Tibial nerve (tissue), 4 donors: ENCODE results near the gene LTF. TPM values are rescaled to one million over a fixed set of nuclear protein-coding genes. Genes with fewer than 3 reads are reported as not detected.

Experiments
- DNase-seq, 2 donors: peaks; one replicate each; pipeline ENCODE4 v3.0.0-alpha.2; 2019; ENCODE audit warnings: low spot score in 2 of 2
- H3K27ac ChIP-seq, 4 donors: fragments of 200-600 bp; sonication (generic) in 3 of 4; one replicate each; pipeline ENCODE4 v1.5.1; 2017 to 2019; ENCODE audit warnings: mild to moderate bottlenecking in 1 of 4
- H3K27me3 ChIP-seq, 2 donors: fragments of 200-600 bp; sonication (generic) in 1 of 2; one replicate each; pipeline versions ENCODE4 v1.5.1 to v1.6.0; 2017 to 2019
- H3K36me3 ChIP-seq, 3 donors: fragments of 200-600 bp; sonication (generic); one replicate each; pipeline ENCODE4 v1.5.1; 2018 to 2019
- H3K4me1 ChIP-seq, 4 donors: fragments of 200-600 bp; sonication (generic) in 3 of 4; one replicate each; pipeline ENCODE4 v1.5.1; 2017 to 2019
- H3K4me3 ChIP-seq, 4 donors: fragments of 200-600 bp; sonication (generic) in 3 of 4; one replicate each; pipeline ENCODE4 v1.5.1; 2017 to 2019; ENCODE audit warnings: mild to moderate bottlenecking in 1 of 4, moderate library complexity in 1 of 4
- H3K9me3 ChIP-seq, 4 donors: fragments of 200-600 bp; sonication (generic) in 3 of 4; one replicate each; pipeline ENCODE4 v1.5.1; 2017 to 2019
- CTCF ChIP-seq, 5 experiments: fragments of 200-600 bp in 3 of 5; fragments of 450-650 bp in 2 of 5; sonication (generic) in 3 of 5; IDR thresholded peaks; one replicate each; pipeline ENCODE4 v1.5.1; 2016 to 2019; ENCODE audit warnings: antibody characterized with exemption in 5 of 5, mild to moderate bottlenecking in 3 of 5, moderate library complexity in 2 of 5
- EP300 ChIP-seq, 2 donors: sonication (generic); formaldehyde crosslinking; IDR thresholded peaks; one replicate each; pipeline ENCODE4 v1.6.1; 2017; ENCODE audit warnings: antibody characterized with exemption in 2 of 2, mild to moderate bottlenecking in 1 of 2
- POLR2A ChIP-seq, 2 donors: fragments of 450-650 bp; IDR thresholded peaks; one replicate each; pipeline ENCODE4 v1.6.1; 2017; ENCODE audit warnings: antibody characterized with exemption in 2 of 2, mild to moderate bottlenecking in 2 of 2, moderate library complexity in 2 of 2
- WGBS, 2 donors: methylation state at CpG; one replicate each; pipeline ENCODE4 v1.1.5; 2018; 5-methylcytosine and 5-hydroxymethylcytosine counted together
- total RNA-seq, 4 donors: library from RNA; depleted of rRNA; stranded (reverse); fragments of >200 nt; gene quantifications; one replicate each; pipeline ENCODE4 v1.1.0, GENCODE V29; 2016

Gene LTF
- total RNA-seq, 4 donors from 2014 or later, result 0.30 to 1.2 (median 0.42) TPM; not detected in 1

DNA sequence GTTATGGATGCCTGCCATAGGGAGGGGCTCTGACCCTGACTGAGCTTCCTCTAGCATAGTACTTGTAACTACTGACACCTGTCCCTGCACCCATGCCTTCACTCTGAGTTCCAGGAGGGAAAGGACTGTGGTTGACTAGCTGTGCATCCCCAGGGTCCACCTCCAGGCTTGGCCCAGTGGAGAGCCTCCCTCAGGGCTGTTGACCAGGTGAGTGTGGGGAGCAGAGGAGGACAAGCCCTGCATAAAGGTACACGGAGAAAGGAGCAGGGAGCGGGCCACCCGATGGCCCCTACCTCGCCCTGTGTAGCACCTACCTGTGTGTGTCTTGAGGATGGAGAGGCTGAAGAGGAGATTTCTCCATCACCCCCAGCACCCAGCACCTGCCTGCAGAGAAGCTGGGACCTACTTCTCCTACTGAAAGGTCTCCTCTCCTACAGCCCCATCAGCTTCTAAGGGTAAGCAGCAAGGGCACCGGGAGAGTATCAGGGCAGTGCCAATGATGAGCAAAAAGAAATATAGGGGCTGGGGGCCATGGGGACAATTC, 6.7 kb upstream of the LTF start:
- Histone ChIP-seq H3K9me3 (peaks cover 0 to 11% (median 2%) of the 10 kb centered on the region in 4 donors), H3K27me3 (no peaks in the 10 kb centered on the region), H3K27ac (no peak overlapping the region), H3K36me3 (no peaks in the 10 kb centered on the region), H3K4me1 (peaks cover 0 to under 1% (median 0%) of the 10 kb centered on the region in 4 donors), H3K4me3 (no peak overlapping the region)
- WGBS, 2 donors, result 87 to 90% methylated on average over 5 of the region's 5 CpGs
- TF ChIP-seq CTCF (IDR thresholded peaks at IDR 0.05) (no peak), EP300 (IDR thresholded peaks at IDR 0.05) (no peak), POLR2A (IDR thresholded peaks at IDR 0.05) (no peak)
- no peak for DNase-seq

DNA sequence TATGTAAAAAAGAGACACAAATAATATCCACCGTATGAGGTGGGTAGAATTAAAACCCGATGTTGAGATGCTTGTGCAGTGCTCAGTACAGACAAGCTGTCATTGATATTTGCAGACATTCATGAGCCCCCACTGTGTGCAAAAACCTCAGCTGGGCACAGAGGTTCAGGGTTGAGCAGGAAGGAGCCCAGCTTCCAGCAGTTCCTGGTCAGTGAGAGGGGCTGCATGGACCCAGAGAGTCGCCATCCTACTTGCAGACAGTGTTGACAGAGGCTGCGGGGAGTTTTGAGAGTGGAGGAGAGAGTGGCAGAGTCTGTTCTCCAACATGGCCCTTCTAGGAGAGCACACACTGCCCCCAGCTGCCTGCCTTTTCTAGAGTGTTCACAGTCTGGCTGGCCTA, 6.1 kb upstream of the LTF start:
- no peak overlapping the region for H3K4me3 ChIP-seq
- TF ChIP-seq POLR2A (IDR thresholded peaks at IDR 0.05), result no peak
- TF ChIP-seq EP300 (IDR thresholded peaks at IDR 0.05), result no peak
- no peak for TF ChIP-seq CTCF (IDR thresholded peaks at IDR 0.05)
- 85 to 91% methylated on average over 4 of the region's 4 CpGs for WGBS, 2 donors

DNA sequence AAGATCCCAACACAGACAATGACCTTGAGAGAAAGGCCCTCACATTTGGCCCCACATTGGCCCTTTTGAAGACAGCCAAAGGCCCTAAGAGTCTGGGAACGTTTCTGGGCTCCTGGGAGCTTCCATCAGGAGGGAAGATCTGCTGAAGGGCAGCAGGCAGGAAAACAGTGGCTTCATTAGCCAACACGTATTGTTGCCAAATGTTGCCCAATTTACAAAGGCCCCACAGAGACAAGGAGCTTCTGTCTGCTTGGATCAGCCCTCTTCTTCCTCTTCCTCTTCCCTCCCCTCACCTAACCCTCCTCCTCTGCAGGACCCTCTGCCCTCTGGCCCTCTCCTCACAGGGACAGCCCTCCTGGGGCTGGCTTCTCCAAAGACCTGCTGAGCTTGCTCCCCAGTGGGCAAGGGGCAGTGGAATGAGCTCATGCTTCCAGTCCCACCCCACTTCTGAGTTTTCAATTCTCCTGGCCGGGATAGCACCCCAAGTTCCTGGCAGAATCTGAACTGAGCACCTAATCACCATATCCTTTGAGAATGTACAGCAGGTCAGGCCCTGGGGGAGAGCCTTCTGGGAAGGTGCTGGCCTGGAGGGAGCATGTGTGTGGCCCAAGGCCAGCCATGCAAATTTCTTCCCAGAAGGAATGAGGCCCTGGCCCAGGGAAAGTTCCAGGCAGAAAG, 5.1 kb upstream of the LTF start:
- Histone ChIP-seq H3K4me3 (no peak overlapping the region), H3K4me1 (peaks cover 0 to 8% (median 0%) of the 10 kb centered on the region in 4 donors), H3K27me3 (peaks cover 0 to 6% of the 10 kb centered on the region in 2 donors), H3K27ac (no peak overlapping the region), H3K36me3 (no peaks in the 10 kb centered on the region), H3K9me3 (peaks cover 0 to 7% (median 2%) of the 10 kb centered on the region in 4 donors)
- WGBS, 2 donors, result 39 to 41% methylated on average over 3 of the region's 3 CpGs
- DNase-seq, result no peak
- TF ChIP-seq POLR2A (IDR thresholded peaks at IDR 0.05) (no peak), EP300 (IDR thresholded peaks at IDR 0.05) (no peak), CTCF (IDR thresholded peaks at IDR 0.05) (no peak)

More for the DNA sequence above, 6.1 kb upstream of the LTF start:
- no peak for DNase-seq
- Histone ChIP-seq H3K27ac (no peak overlapping the region), H3K27me3 (no peaks in the 10 kb centered on the region), H3K9me3 (peaks cover 0 to 11% (median 2%) of the 10 kb centered on the region in 4 donors), H3K4me1 (peaks cover 0 to 5% (median 0%) of the 10 kb centered on the region in 4 donors), H3K36me3 (no peaks in the 10 kb centered on the region)

- H3K36me3 ChIP-seq, result no peaks in the 10 kb centered on the region
- no peak for DNase-seq
- peaks cover 0 to 14% of the 10 kb centered on the region in 2 donors for H3K27me3 ChIP-seq
- H3K27ac ChIP-seq, result no peak overlapping the region
- TF ChIP-seq CTCF (IDR thresholded peaks at IDR 0.05) (no peak), POLR2A (IDR thresholded peaks at IDR 0.05) (no peak), EP300 (IDR thresholded peaks at IDR 0.05) (no peak)
- no peaks in the 10 kb centered on the region for H3K9me3 ChIP-seq
- no peak overlapping the region for H3K4me3 ChIP-seq
- 79 to 84% methylated on average over 6 of the region's 6 CpGs for WGBS, 2 donors
- peaks cover 0 to 16% (median 0%) of the 10 kb centered on the region in 4 donors for H3K4me1 ChIP-seq
Measured at GRCh38 chr3:46468753-46469600, 4.3 kb upstream of the LTF start.
